H1 (cell line): ENCODE results near the gene ZBTB11. TPM values are rescaled to one million over a fixed set of nuclear protein-coding genes. Genes with fewer than 3 reads are reported as not detected.
"Not testable (repeated sequence)": the region's sequence is repeated elsewhere in the genome, so short reads cannot be mapped to it uniquely, and the experiment has no call there.

Source experiments
- CTCF ChIA-PET: fragments of 300-600 bp; sonication (Branson Sonifier 250); formaldehyde crosslinking; loops from one replicate; lab custom pipeline; 2021; ENCODE audit not compliant: partially characterized antibody; lab: Charles Lee
- POLR2A ChIA-PET: fragments of 300-600 bp; sonication (Branson Sonifier 250); formaldehyde crosslinking; loops from one replicate; lab custom pipeline; 2021; ENCODE audit warnings: inconsistent platforms; ENCODE audit not compliant: partially characterized antibody; lab: Charles Lee
- DNase-seq, 2 experiments: peaks; one replicate each; pipeline versions ENCODE4 v3.0.0 to v3.0.0-alpha.2; 2010 to 2022; ENCODE audit warnings: low spot score in 2 of 2, low read depth in 1 of 2, mixed read lengths in 1 of 2
- FAIRE-seq: peaks from 2 replicates; lab custom pipeline; 2011; peaks lifted over from hg19 to GRCh38; lab: Jason Lieb, UNC
- H2AFZ ChIP-seq: 2 replicates; pipeline ENCODE4 v1.8.1; 2012; ENCODE audit warnings: low read length, inconsistent platforms
- H2AK5ac ChIP-seq: 2 replicates; pipeline ENCODE4 v1.6.1; 2013; ENCODE audit warnings: low read depth, low read length
- H2BK120ac ChIP-seq: replicated peaks from 2 replicates; pipeline ENCODE3; 2013; ENCODE audit warnings: low read depth, low read length, inconsistent platforms
- H2BK12ac ChIP-seq: 2 replicates; pipeline ENCODE4 v1.6.1; 2013; ENCODE audit warnings: low read depth, low read length
- H2BK15ac ChIP-seq: 2 replicates; pipeline ENCODE4 v1.6.1; 2013; ENCODE audit warnings: low read length
- H2BK20ac ChIP-seq: 2 replicates; pipeline ENCODE4 v1.6.1; 2013; ENCODE audit warnings: low read length
- H2BK5ac ChIP-seq: 2 replicates; pipeline ENCODE4 v1.6.1; 2013; ENCODE audit warnings: low read depth, low read length
- H3K14ac ChIP-seq: 2 replicates; pipeline ENCODE4 v1.6.1; 2013; ENCODE audit warnings: inconsistent platforms; ENCODE audit not compliant: insufficient read length
- H3K18ac ChIP-seq: 2 replicates; pipeline ENCODE4 v1.6.1; 2013; ENCODE audit warnings: low read length; ENCODE audit errors: extremely low read depth
- H3K23ac ChIP-seq: 2 replicates; pipeline ENCODE4 v1.6.1; 2013; ENCODE audit warnings: inconsistent platforms; ENCODE audit not compliant: insufficient read length
- H3K23me2 ChIP-seq: 2 replicates; pipeline ENCODE4 v1.6.1; 2013; ENCODE audit warnings: low read depth, low read length
- H3K27ac ChIP-seq: 2 replicates; pipeline ENCODE4 v1.6.1; 2011; ENCODE audit warnings: low read depth, low read length, inconsistent platforms
- H3K27me3 ChIP-seq, 4 experiments: replicated peaks in 1 of 4; 1 replicate in 1 of 4; 2 replicates in 3 of 4; pipeline versions ENCODE4 v1.6.1 to v1.8.1; 2011 to 2013; ENCODE audit warnings: low read length in 3 of 4, mild to moderate bottlenecking in 3 of 4, inconsistent platforms in 2 of 4, mixed read lengths in 2 of 4, moderate library complexity in 1 of 4; ENCODE audit not compliant: control insufficient read depth in 3 of 4, insufficient read depth in 3 of 4; ENCODE audit errors: extremely low read depth in 1 of 4
- H3K36me3 ChIP-seq, 4 experiments: 2 replicates each; pipeline versions ENCODE4 v1.6.1 to v1.8.1; 2011 to 2013; ENCODE audit warnings: mild to moderate bottlenecking in 4 of 4, low read length in 3 of 4, moderate library complexity in 2 of 4, control low read depth in 1 of 4, inconsistent platforms in 1 of 4; ENCODE audit not compliant: insufficient read depth in 4 of 4, control insufficient read depth in 2 of 4
- H3K4ac ChIP-seq: replicated peaks from 2 replicates; pipeline ENCODE3; 2013; ENCODE audit warnings: low read length, low read depth, mixed read lengths, inconsistent platforms; ENCODE audit not compliant: insufficient read length
- H3K4me1 ChIP-seq, 4 experiments: replicated peaks in 1 of 4; 1 replicate in 1 of 4; 2 replicates in 3 of 4; pipeline versions ENCODE4 v1.6.1 to v1.8.1; 2011 to 2013; ENCODE audit warnings: low read length in 3 of 4, inconsistent platforms in 2 of 4, mixed read lengths in 1 of 4; ENCODE audit not compliant: insufficient read depth in 4 of 4, control insufficient read depth in 3 of 4
- H3K4me2 ChIP-seq, 2 experiments: 2 replicates each; pipeline versions ENCODE4 v1.6.1 to v1.8.1; 2011 to 2013; ENCODE audit warnings: low read depth in 2 of 2, low read length in 2 of 2, control low read depth in 1 of 2, inconsistent platforms in 1 of 2, mild to moderate bottlenecking in 1 of 2; ENCODE audit not compliant: insufficient read depth in 1 of 2
- H3K4me3 ChIP-seq, 4 experiments: fragments of 200-600, 300-600 bp in 1 of 4; sonication (generic), shearing (Covaris generic), sonication (Bioruptor Twin) in 1 of 4; 2 replicates each; pipeline versions ENCODE4 v1.5.1 to v1.8.1; 2011 to 2016; ENCODE audit warnings: low read length in 4 of 4, low read depth in 3 of 4, control low read depth in 2 of 4, inconsistent platforms in 2 of 4, mild to moderate bottlenecking in 2 of 4, mixed read lengths in 1 of 4, moderate library complexity in 1 of 4; ENCODE audit not compliant: insufficient read depth in 2 of 4; ENCODE audit errors: extremely low read depth in 1 of 4
- H3K56ac ChIP-seq: replicated peaks from 2 replicates; pipeline ENCODE3; 2013; ENCODE audit warnings: low read depth, mild to moderate bottlenecking, mixed read lengths, low read length, inconsistent platforms; ENCODE audit not compliant: insufficient read length
- H3K79me1 ChIP-seq: 2 replicates; pipeline ENCODE4 v1.6.1; 2013; ENCODE audit warnings: low read depth, low read length, control low read depth
- H3K79me2 ChIP-seq, 2 experiments: 2 replicates each; pipeline versions ENCODE4 v1.6.1 to v1.8.1; 2012 to 2013; ENCODE audit warnings: low read length in 2 of 2, mild to moderate bottlenecking in 2 of 2, inconsistent platforms in 1 of 2; ENCODE audit not compliant: insufficient read depth in 2 of 2, control insufficient read depth in 1 of 2
- H3K9ac ChIP-seq, 4 experiments: replicated peaks in 1 of 4; 1 replicate in 1 of 4; 2 replicates in 3 of 4; pipeline versions ENCODE4 v1.6.1 to v1.8.1; 2011 to 2013; ENCODE audit warnings: low read depth in 3 of 4, low read length in 3 of 4, control low read depth in 2 of 4, mild to moderate bottlenecking in 2 of 4, moderate library complexity in 2 of 4, inconsistent platforms in 1 of 4; ENCODE audit errors: extremely low read depth in 1 of 4
- H3K9me3 ChIP-seq, 2 experiments: 2 replicates each; pipeline versions ENCODE4 v1.6.1 to v1.8.1; 2012 to 2013; ENCODE audit warnings: mild to moderate bottlenecking in 2 of 2, moderate library complexity in 2 of 2, control low read depth in 1 of 2, inconsistent platforms in 1 of 2, low read depth in 1 of 2, low read length in 1 of 2, mixed read lengths in 1 of 2; ENCODE audit not compliant: insufficient read depth in 2 of 2
- H4K20me1 ChIP-seq, 2 experiments: replicated peaks in 1 of 2; 2 replicates each; pipeline versions ENCODE3 to v1.8.1; 2011 to 2013; ENCODE audit warnings: inconsistent platforms in 2 of 2, low read length in 2 of 2, mild to moderate bottlenecking in 1 of 2; ENCODE audit not compliant: insufficient read depth in 2 of 2, control insufficient read depth in 1 of 2
- H4K5ac ChIP-seq: 2 replicates; pipeline ENCODE4 v1.6.1; 2013; ENCODE audit warnings: low read length, low read depth, mixed read lengths, inconsistent platforms; ENCODE audit not compliant: insufficient read length
- H4K8ac ChIP-seq: 2 replicates; pipeline ENCODE4 v1.8.0; 2013; ENCODE audit warnings: mild to moderate bottlenecking, moderate library complexity, low read length, inconsistent platforms; ENCODE audit not compliant: insufficient read depth; ENCODE audit errors: extremely low read depth
- H4K91ac ChIP-seq: replicated peaks from 2 replicates; pipeline ENCODE3; 2013; ENCODE audit warnings: low read length, mixed read lengths, inconsistent platforms; ENCODE audit not compliant: insufficient read length
- GTF2F1 ChIP-seq: IDR thresholded peaks from 2 replicates; pipeline ENCODE4 v1.6.1; 2012; ENCODE audit warnings: low read depth, low read length, improper control_type of control experiment, borderline replicate concordance
- SRF ChIP-seq: IDR thresholded peaks from 2 replicates; pipeline ENCODE4 v1.6.1; 2011; ENCODE audit warnings: mild to moderate bottlenecking, low read depth, low read length, moderate library complexity
- TAF7 ChIP-seq: optimal IDR thresholded peaks from 2 replicates; pipeline ENCODE3; 2011; ENCODE audit warnings: low read depth, mild to moderate bottlenecking, inconsistent platforms, low read length, moderate library complexity, borderline replicate concordance
- WGBS, 2 experiments: shearing (Covaris generic) in 1 of 2; methylation state at CpG; one replicate each; pipeline versions ENCODE4 v1.1.6 to v1.1.7; 2013 to 2015; ENCODE audit warnings: low lambda C conversion rate in 2 of 2, mixed read lengths in 2 of 2, inconsistent platforms in 1 of 2, low coverage in 1 of 2, missing lambda C conversion rate in 1 of 2; ENCODE audit not compliant: insufficient replicate concordance in 2 of 2, insufficient coverage in 1 of 2, insufficient read length in 1 of 2; ENCODE audit errors: extremely low coverage in 1 of 2, missing lambda C conversion rate in 1 of 2; 5-methylcytosine and 5-hydroxymethylcytosine counted together
- polyA plus RNA-seq, 7 experiments: library from polyadenylated mRNA; depleted of rRNA in 3 of 7; stranded (reverse) in 5 of 7; unstranded in 2 of 7; fragments of >200 nt in 5 of 7; fragments of 200-250 nt in 2 of 7; gene quantifications; 1 replicate in 5 of 7; 2 replicates in 1 of 7; 4 replicates in 1 of 7; pipeline versions ENCODE4 v1.2.1 to v1.2.3, GENCODE V29; 2011 to 2013; ENCODE audit warnings: missing spikeins in 2 of 7, mixed read lengths in 2 of 7
- total RNA-seq: library from RNA; stranded (reverse); fragmentation: NEBNext Ultra II Directional; extraction: Animal tissue kit (Norgen Biotek cat#: 25700); gene quantifications from 2 replicates; pipeline ENCODE4 v1.2.1, GENCODE V29; 2021

The ZBTB11 gene
- total and polyA plus RNA-seq, 2 of the 8 experiments (the other 6 are each of a cell fraction or from before 2014, with no cell fraction given) = 3.0 to 14.0 TPM

GRCh38 chr3:101615525-101615924, 61.4 kb downstream of the ZBTB11 start (continued):
- TF ChIP-seq SRF (no peak), GTF2F1 (no peak), TAF7 (no peak)

- H3K9me3 ChIP-seq, H2BK5ac ChIP-seq, H4K5ac ChIP-seq, H3K56ac ChIP-seq, H3K23me2 ChIP-seq, H3K4me3 ChIP-seq, H3K4me1 ChIP-seq, H3K4me2 ChIP-seq, H3K9ac ChIP-seq, FAIRE-seq, H3K79me1 ChIP-seq, H3K36me3 ChIP-seq, H4K91ac ChIP-seq, CTCF ChIA-PET, H3K4ac ChIP-seq, DNase-seq, H2BK12ac ChIP-seq, H3K27me3 ChIP-seq, H2AK5ac ChIP-seq, H2BK15ac ChIP-seq, H2BK20ac ChIP-seq, H2BK120ac ChIP-seq, H3K23ac ChIP-seq, H4K8ac ChIP-seq, H3K14ac ChIP-seq, H3K79me2 ChIP-seq, H3K27ac ChIP-seq, H3K18ac ChIP-seq, H2AFZ ChIP-seq, H4K20me1 ChIP-seq: not testable (repeated sequence)
- WGBS, 2 experiments = 87% methylated on average over 8 of the region's 9 CpGs; no CpG with 5 or more reads in 1 of the 2 experiments
- POLR2A ChIA-PET = interaction anchor here (1.0 kb wide), 1 partner anchor 14 kb away, joined by 3 read pairs; no protein-coding TSS in a partner anchor
Observed at GRCh38 chr3:101613014-101613413, 63.9 kb downstream of the ZBTB11 start.
